ENCODE measurements around the gene MTMR2. TPM values are rescaled to one million over a fixed set of nuclear protein-coding genes. Genes with fewer than 3 reads are reported as not detected.
"Not testable (repeated sequence)": the region's sequence is repeated elsewhere in the genome, so short reads cannot be mapped to it uniquely, and the experiment has no call there.

MTMR2 gene
- total RNA-seq, 4 donors from 2014 or later, result 14.7 to 35.2 (median 18.4) TPM

- in situ Hi-C loops (cut with MboI; ENCODE audit: low pct_ligation_motif_present in 1 of 4, low pct_unique_long_range_greater_than_20kb in 1 of 4, low sequenced_read_pairs in 3 of 4), result no loop called here
- Histone ChIP-seq H3K36me3 (peaks cover 0 to 13% (median 0%) of the 10 kb centered on the region in 4 donors), H3K27ac (no peak overlapping the region), H3K27me3 (no peaks in the 10 kb centered on the region), H3K4me3 (no peak overlapping the region), H3K4me1 (no peaks in the 10 kb centered on the region), H3K9me3 (no peaks in the 10 kb centered on the region)
- intact Hi-C loops (cut with DNase I; ENCODE audit: low total_unique reads), result no loop called here
- DNase-seq, result no peak
- 96 to 100% methylated on average over 2 of the region's 2 CpGs for WGBS, 2 donors (ENCODE audit: low coverage in 1 of 2)
- TF ChIP-seq, protein P1, sequence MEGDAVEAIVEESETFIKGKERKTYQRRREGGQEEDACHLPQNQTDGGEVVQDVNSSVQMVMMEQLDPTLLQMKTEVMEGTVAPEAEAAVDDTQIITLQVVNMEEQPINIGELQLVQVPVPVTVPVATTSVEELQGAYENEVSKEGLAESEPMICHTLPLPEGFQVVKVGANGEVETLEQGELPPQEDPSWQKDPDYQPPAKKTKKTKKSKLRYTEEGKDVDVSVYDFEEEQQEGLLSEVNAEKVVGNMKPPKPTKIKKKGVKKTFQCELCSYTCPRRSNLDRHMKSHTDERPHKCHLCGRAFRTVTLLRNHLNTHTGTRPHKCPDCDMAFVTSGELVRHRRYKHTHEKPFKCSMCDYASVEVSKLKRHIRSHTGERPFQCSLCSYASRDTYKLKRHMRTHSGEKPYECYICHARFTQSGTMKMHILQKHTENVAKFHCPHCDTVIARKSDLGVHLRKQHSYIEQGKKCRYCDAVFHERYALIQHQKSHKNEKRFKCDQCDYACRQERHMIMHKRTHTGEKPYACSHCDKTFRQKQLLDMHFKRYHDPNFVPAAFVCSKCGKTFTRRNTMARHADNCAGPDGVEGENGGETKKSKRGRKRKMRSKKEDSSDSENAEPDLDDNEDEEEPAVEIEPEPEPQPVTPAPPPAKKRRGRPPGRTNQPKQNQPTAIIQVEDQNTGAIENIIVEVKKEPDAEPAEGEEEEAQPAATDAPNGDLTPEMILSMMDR (IDR thresholded peaks at IDR 0.05), result no peak
- TF ChIP-seq EP300 (IDR thresholded peaks at IDR 0.05; ENCODE audit: low read depth) (no peak), POLR2A (IDR thresholded peaks at IDR 0.05) (no peak), POLR2AphosphoS5 (IDR thresholded peaks at IDR 0.05) (no peak)
These were observed 39.1 kb downstream of the MTMR2 start for GRCh38 chr11:95884802-95885201.

- Histone ChIP-seq H3K4me1 (no peaks in the 10 kb centered on the region), H3K27me3 (no peaks in the 10 kb centered on the region), H3K36me3 (peaks cover 0 to 13% (median 0%) of the 10 kb centered on the region in 4 donors), H3K9me3 (no peaks in the 10 kb centered on the region), H3K4me3 (no peak overlapping the region), H3K27ac (no peak overlapping the region)
- DNase-seq, result no peak
- intact Hi-C loops (cut with DNase I; ENCODE audit: low total_unique reads) (no loop called here), in situ Hi-C loops (cut with MboI; ENCODE audit: low pct_ligation_motif_present in 1 of 4, low pct_unique_long_range_greater_than_20kb in 1 of 4, low sequenced_read_pairs in 3 of 4) (no loop called here)
- 91 to 100% methylated on average over 1 of the region's 1 CpG for WGBS, 2 donors (ENCODE audit: low coverage in 1 of 2)
- TF ChIP-seq, protein P1 (IDR thresholded peaks at IDR 0.05), result no peak
- no peak for TF ChIP-seq POLR2A (IDR thresholded peaks at IDR 0.05)
- TF ChIP-seq POLR2AphosphoS5 (IDR thresholded peaks at IDR 0.05), result no peak
- no peak for TF ChIP-seq EP300 (IDR thresholded peaks at IDR 0.05; ENCODE audit: low read depth)
These were observed 39.5 kb downstream of the MTMR2 start for GRCh38 chr11:95884376-95884775.

- DNase-seq, result no peak
- no peak overlapping the region for H3K27ac ChIP-seq
- H3K4me1 ChIP-seq, result no peaks in the 10 kb centered on the region
- TF ChIP-seq POLR2A (IDR thresholded peaks at IDR 0.05) (no peak), EP300 (IDR thresholded peaks at IDR 0.05; ENCODE audit: low read depth) (no peak)
- H3K36me3 ChIP-seq, result peaks cover 0 to 13% (median 0%) of the 10 kb centered on the region in 4 donors
- no peaks in the 10 kb centered on the region for H3K27me3 ChIP-seq
- no peaks in the 10 kb centered on the region for H3K9me3 ChIP-seq
- no peak overlapping the region for H3K4me3 ChIP-seq
- intact Hi-C loops (cut with DNase I; ENCODE audit: low total_unique reads) (no loop called here), in situ Hi-C loops (cut with MboI; ENCODE audit: low pct_ligation_motif_present in 1 of 4, low pct_unique_long_range_greater_than_20kb in 1 of 4, low sequenced_read_pairs in 3 of 4) (no loop called here)
- WGBS, 2 donors (ENCODE audit: low coverage in 1 of 2), result 60 to 85% methylated on average over 1 of the region's 1 CpG
These were observed 40.5 kb downstream of the MTMR2 start for GRCh38 chr11:95883381-95883780.

GRCh38 chr11:95877291-95877690 is 46.6 kb downstream of the MTMR2 start:
- in situ Hi-C loops (cut with MboI; ENCODE audit: low pct_ligation_motif_present in 1 of 4, low pct_unique_long_range_greater_than_20kb in 1 of 4, low sequenced_read_pairs in 3 of 4) (no loop called here), intact Hi-C loops (cut with DNase I; ENCODE audit: low total_unique reads) (no loop called here)
- Histone ChIP-seq H3K27me3 (no peaks in the 10 kb centered on the region), H3K4me3 (no peak overlapping the region), H3K27ac (no peak overlapping the region), H3K4me1 (no peaks in the 10 kb centered on the region), H3K36me3 (peaks cover 0 to 19% (median 0%) of the 10 kb centered on the region in 4 donors), H3K9me3 (no peaks in the 10 kb centered on the region)
- whole genome bisulfite sequencing, 2 donors (ENCODE audit: low coverage in 1 of 2), result 67 to 77% methylated on average over 2 of the region's 2 CpGs
- TF ChIP-seq POLR2A (IDR thresholded peaks at IDR 0.05) (no peak), EP300 (IDR thresholded peaks at IDR 0.05; ENCODE audit: low read depth) (no peak), POLR2AphosphoS5 (IDR thresholded peaks at IDR 0.05) (no peak)
- TF ChIP-seq, protein P1 (IDR thresholded peaks at IDR 0.05), result no peak
- no peak for DNase-seq

GRCh38 chr11:95870877-95871276 is 53.0 kb downstream of the MTMR2 start:
- H3K9me3 ChIP-seq; H3K4me1 ChIP-seq; H3K27me3 ChIP-seq; H3K36me3 ChIP-seq; DNase-seq; intact Hi-C loops (cut with DNase I; ENCODE audit: low total_unique reads); H3K4me3 ChIP-seq; in situ Hi-C loops (cut with MboI; ENCODE audit: low pct_ligation_motif_present in 1 of 4, low pct_unique_long_range_greater_than_20kb in 1 of 4, low sequenced_read_pairs in 3 of 4); H3K27ac ChIP-seq: not testable (repeated sequence)
- WGBS, 2 donors (ENCODE audit: low coverage in 1 of 2), result 79 to 90% methylated on average over 2 to 3 of the region's 3 CpGs

All from transverse colon (tissue), 4 donors.